Measurements from ENCODE around the gene UNCX. TPM values are rescaled to one million over a fixed set of nuclear protein-coding genes. Genes with fewer than 3 reads are reported as not detected.

Gene UNCX
- total and polyA plus RNA-seq, 12 donors = not detected

GRCh38 chr7:1281068-1281467, 48.4 kb downstream of the UNCX start:
- H3K36me3 ChIP-seq (replicated peaks in 1 of 2) = no peaks in the 10 kb centered on the region
- no peaks in the 10 kb centered on the region for H3K4me1 ChIP-seq (replicated peaks in 1 of 2)
- TF ChIP-seq POLR2A (IDR thresholded peaks at IDR 0.05) (no peak), CTCF (IDR thresholded peaks at IDR 0.05) (no peak)
- intact Hi-C loops (cut with DNase I) = no loop called here
- H3K27ac ChIP-seq = no peak overlapping the region
- DNase-seq = no peak
- no peak overlapping the region for H3K4me3 ChIP-seq
- H3K27me3 ChIP-seq = peaks cover 26% of the 10 kb centered on the region
- WGBS, 4 donors = 45 to 66% (median 63%) methylated on average over 13 of the region's 13 CpGs
- H3K9me3 ChIP-seq (replicated peaks in 1 of 3) = no peaks in the 10 kb centered on the region

- no peaks in the 10 kb centered on the region for H3K4me1 ChIP-seq (replicated peaks in 1 of 2)
- intact Hi-C loops (cut with DNase I) = no loop called here
- H3K36me3 ChIP-seq (replicated peaks in 1 of 2) = no peaks in the 10 kb centered on the region
- no peak overlapping the region for H3K4me3 ChIP-seq
- no peak overlapping the region for H3K27ac ChIP-seq
- WGBS, 4 donors = 71 to 81% (median 79%) methylated on average over 5 of the region's 5 CpGs
- no peaks in the 10 kb centered on the region for H3K9me3 ChIP-seq (replicated peaks in 1 of 3)
- TF ChIP-seq POLR2A (IDR thresholded peaks at IDR 0.05) = no peak
- no peak for TF ChIP-seq CTCF (IDR thresholded peaks at IDR 0.05)
- peaks cover 20% of the 10 kb centered on the region for H3K27me3 ChIP-seq
- no peak for DNase-seq
Observed at GRCh38 chr7:1282679-1283078, 50.0 kb downstream of the UNCX start.

- Histone ChIP-seq H3K27ac (no peak overlapping the region), H3K9me3 (replicated peaks in 1 of 3) (no peaks in the 10 kb centered on the region), H3K36me3 (replicated peaks in 1 of 2) (no peaks in the 10 kb centered on the region), H3K4me1 (replicated peaks in 1 of 2) (no peaks in the 10 kb centered on the region), H3K27me3 (peaks cover 16% of the 10 kb centered on the region), H3K4me3 (no peak overlapping the region)
- WGBS, 4 donors = 66 to 68% (median 66%) methylated on average over 6 to 10 of the region's 10 CpGs
- intact Hi-C loops (cut with DNase I) = no loop called here
- DNase-seq = no peak
- TF ChIP-seq POLR2A (IDR thresholded peaks at IDR 0.05) = no peak
- no peak for TF ChIP-seq CTCF (IDR thresholded peaks at IDR 0.05)
Observed at GRCh38 chr7:1283337-1283736, 50.7 kb downstream of the UNCX start.

- Histone ChIP-seq H3K27ac (no peak overlapping the region), H3K4me3 (no peak overlapping the region), H3K27me3 (peaks cover 22% of the 10 kb centered on the region), H3K4me1 (replicated peaks in 1 of 2) (no peaks in the 10 kb centered on the region), H3K36me3 (replicated peaks in 1 of 2) (no peaks in the 10 kb centered on the region), H3K9me3 (replicated peaks in 1 of 3) (no peaks in the 10 kb centered on the region)
- no peak for DNase-seq
- TF ChIP-seq POLR2A (IDR thresholded peaks at IDR 0.05) (no peak), CTCF (IDR thresholded peaks at IDR 0.05) (no peak)
- whole genome bisulfite sequencing, 4 donors = 57 to 73% (median 66%) methylated on average over 3 to 19 of the region's 19 CpGs
- intact Hi-C loops (cut with DNase I) = no loop called here
Observed at GRCh38 chr7:1283941-1284742, 51.5 kb downstream of the UNCX start.

Data from adrenal gland (tissue), 12 donors.